Gastrocnemius medialis (tissue), 4 donors: ENCODE results near the gene STK17A. TPM values are rescaled to one million over a fixed set of nuclear protein-coding genes. Genes with fewer than 3 reads are reported as not detected.

Source experiments
- ATAC-seq, 2 donors: fragments of 150-250 bp; one replicate each; pipeline ENCODE4 v1.9.1; 2016
- DNase-seq, 2 donors: peaks; one replicate each; pipeline ENCODE4 v3.0.0-alpha.2; 2019
- H3K27ac ChIP-seq, 4 donors: fragments of 200-600 bp; sonication (generic); 1 replicate in 1 of 4; 2 replicates in 3 of 4; pipeline ENCODE4 v1.5.1; 2016 to 2018; ENCODE audit warnings: mild to moderate bottlenecking in 2 of 4, moderate library complexity in 1 of 4
- H3K27me3 ChIP-seq, 3 donors: fragments of 200-600 bp; sonication (generic) in 2 of 3; 1 replicate in 1 of 3; 2 replicates in 2 of 3; pipeline versions ENCODE4 v1.5.1 to v1.6.0; 2016 to 2019; ENCODE audit warnings: mild to moderate bottlenecking in 1 of 3, moderate library complexity in 1 of 3
- H3K36me3 ChIP-seq, 2 donors: fragments of 200-600 bp; sonication (generic) in 1 of 2; one replicate each; pipeline ENCODE4 v1.5.1; 2017 to 2018
- H3K4me1 ChIP-seq, 2 donors: fragments of 200-600 bp; sonication (generic) in 1 of 2; one replicate each; pipeline ENCODE4 v1.5.1; 2016 to 2017; ENCODE audit warnings: mild to moderate bottlenecking in 2 of 2
- H3K4me3 ChIP-seq, 4 donors: fragments of 200-600 bp; sonication (generic) in 3 of 4; 1 replicate in 1 of 4; 2 replicates in 3 of 4; pipeline ENCODE4 v1.5.1; 2016 to 2019; ENCODE audit warnings: mild to moderate bottlenecking in 2 of 4
- H3K9me3 ChIP-seq, 3 donors: fragments of 200-600 bp; sonication (generic) in 2 of 3; 1 replicate in 1 of 3; 2 replicates in 2 of 3; pipeline ENCODE4 v1.5.1; 2016 to 2019
- POLR2A ChIP-seq, 2 donors: fragments of 450-650 bp; IDR thresholded peaks; one replicate each; pipeline ENCODE4 v1.6.1; 2017; ENCODE audit warnings: antibody characterized with exemption in 2 of 2, mild to moderate bottlenecking in 2 of 2, moderate library complexity in 2 of 2
- in situ Hi-C, 4 donors: fragments of 200-750 bp; cut with MboI; loops; one replicate each; pipeline versions ENCODE4 v1.15.0 to v1.8.0; 2017; ENCODE audit warnings: low sequenced_read_pairs in 4 of 4
- intact Hi-C: fragments of 100-400 bp; cut with DNase I; formaldehyde crosslinking; loops from one replicate; pipeline ENCODE4 v1.15.1; 2023; ENCODE audit warnings: low total_unique reads
- total RNA-seq, 4 donors: library from RNA; depleted of rRNA; stranded (reverse); fragments of >200 nt; gene quantifications; one replicate each; pipeline versions ENCODE4 v1.1.0 to v1.2.3, GENCODE V29; 2016
- TF ChIP-seq, protein P1 (sequence below), 5 experiments: fragments of 450-650 bp in 3 of 5; fragments of 200-600 bp in 2 of 5; sonication (generic) in 2 of 5; IDR thresholded peaks in 4 of 5; conservative IDR thresholded peaks in 1 of 5; 1 replicate in 4 of 5; 2 replicates in 1 of 5; pipeline ENCODE4 v1.5.1; 2016 to 2019; ENCODE audit warnings: antibody characterized with exemption in 5 of 5, mild to moderate bottlenecking in 3 of 5, moderate library complexity in 3 of 5

The STK17A gene
- total RNA-seq, 4 donors from 2014 or later, result 19.7 to 22.3 (median 21.4) TPM

DNA sequence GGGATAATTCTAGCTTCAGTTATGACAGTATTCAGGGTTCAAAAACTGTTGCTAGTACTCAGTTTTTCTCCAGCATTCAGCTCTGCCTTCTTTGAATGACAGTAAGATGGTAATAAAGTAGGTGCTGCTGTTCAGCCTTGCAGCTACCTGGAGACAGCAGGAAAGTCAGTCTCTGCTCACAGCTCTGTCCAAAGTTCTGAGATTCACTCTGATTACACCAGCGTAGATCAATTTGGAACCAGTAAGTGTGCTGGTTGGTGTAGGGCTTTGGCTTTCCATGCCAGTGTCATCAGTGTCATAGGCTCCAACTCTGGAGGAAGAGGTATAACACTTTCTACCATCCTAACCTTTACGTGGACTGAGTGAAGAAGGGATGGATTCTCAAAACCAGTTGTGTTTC lies 26.2 kb downstream of the STK17A start:
- TF ChIP-seq, protein P1, sequence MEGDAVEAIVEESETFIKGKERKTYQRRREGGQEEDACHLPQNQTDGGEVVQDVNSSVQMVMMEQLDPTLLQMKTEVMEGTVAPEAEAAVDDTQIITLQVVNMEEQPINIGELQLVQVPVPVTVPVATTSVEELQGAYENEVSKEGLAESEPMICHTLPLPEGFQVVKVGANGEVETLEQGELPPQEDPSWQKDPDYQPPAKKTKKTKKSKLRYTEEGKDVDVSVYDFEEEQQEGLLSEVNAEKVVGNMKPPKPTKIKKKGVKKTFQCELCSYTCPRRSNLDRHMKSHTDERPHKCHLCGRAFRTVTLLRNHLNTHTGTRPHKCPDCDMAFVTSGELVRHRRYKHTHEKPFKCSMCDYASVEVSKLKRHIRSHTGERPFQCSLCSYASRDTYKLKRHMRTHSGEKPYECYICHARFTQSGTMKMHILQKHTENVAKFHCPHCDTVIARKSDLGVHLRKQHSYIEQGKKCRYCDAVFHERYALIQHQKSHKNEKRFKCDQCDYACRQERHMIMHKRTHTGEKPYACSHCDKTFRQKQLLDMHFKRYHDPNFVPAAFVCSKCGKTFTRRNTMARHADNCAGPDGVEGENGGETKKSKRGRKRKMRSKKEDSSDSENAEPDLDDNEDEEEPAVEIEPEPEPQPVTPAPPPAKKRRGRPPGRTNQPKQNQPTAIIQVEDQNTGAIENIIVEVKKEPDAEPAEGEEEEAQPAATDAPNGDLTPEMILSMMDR (IDR thresholded peaks at IDR 0.05 in 4 of 5, conservative IDR thresholded peaks at IDR 0.05 in 1 of 5), result no peak
- TF ChIP-seq POLR2A (IDR thresholded peaks at IDR 0.05), result no peak
- H3K27ac ChIP-seq, result no peak overlapping the region
- H3K4me1 ChIP-seq, result peaks cover 11 to 13% of the 10 kb centered on the region in 2 donors
- in situ Hi-C loops, result no loop called here
- no peaks in the 10 kb centered on the region for H3K27me3 ChIP-seq
- no peak overlapping the region for H3K4me3 ChIP-seq
- H3K36me3 ChIP-seq, result peaks cover 0 to 6% of the 10 kb centered on the region in 2 donors
- no peak for DNase-seq
- no peak for ATAC-seq
- intact Hi-C loops, result no loop called here
- no peaks in the 10 kb centered on the region for H3K9me3 ChIP-seq

DNA sequence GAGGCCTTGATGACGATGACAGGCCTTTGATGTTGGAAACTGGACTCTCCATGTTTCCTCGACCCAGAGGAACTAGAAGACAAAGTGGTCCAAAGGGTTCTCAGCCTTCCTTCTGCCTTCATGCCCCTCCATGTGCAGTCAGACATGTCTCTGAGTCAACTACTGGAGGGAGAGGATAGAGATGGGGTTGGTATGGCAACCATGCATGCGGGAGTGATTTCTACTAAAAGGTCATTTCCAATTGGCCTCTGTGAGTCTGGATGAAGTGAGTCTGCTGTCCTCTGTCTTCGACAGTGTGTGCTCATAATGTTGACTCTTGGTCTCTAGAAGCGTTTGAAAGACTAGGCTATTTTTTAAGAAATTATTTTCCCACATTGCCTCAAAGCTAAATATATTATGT lies 29.2 kb downstream of the STK17A start:
- in situ Hi-C loops, result no loop called here
- ATAC-seq, result no peak

DNA sequence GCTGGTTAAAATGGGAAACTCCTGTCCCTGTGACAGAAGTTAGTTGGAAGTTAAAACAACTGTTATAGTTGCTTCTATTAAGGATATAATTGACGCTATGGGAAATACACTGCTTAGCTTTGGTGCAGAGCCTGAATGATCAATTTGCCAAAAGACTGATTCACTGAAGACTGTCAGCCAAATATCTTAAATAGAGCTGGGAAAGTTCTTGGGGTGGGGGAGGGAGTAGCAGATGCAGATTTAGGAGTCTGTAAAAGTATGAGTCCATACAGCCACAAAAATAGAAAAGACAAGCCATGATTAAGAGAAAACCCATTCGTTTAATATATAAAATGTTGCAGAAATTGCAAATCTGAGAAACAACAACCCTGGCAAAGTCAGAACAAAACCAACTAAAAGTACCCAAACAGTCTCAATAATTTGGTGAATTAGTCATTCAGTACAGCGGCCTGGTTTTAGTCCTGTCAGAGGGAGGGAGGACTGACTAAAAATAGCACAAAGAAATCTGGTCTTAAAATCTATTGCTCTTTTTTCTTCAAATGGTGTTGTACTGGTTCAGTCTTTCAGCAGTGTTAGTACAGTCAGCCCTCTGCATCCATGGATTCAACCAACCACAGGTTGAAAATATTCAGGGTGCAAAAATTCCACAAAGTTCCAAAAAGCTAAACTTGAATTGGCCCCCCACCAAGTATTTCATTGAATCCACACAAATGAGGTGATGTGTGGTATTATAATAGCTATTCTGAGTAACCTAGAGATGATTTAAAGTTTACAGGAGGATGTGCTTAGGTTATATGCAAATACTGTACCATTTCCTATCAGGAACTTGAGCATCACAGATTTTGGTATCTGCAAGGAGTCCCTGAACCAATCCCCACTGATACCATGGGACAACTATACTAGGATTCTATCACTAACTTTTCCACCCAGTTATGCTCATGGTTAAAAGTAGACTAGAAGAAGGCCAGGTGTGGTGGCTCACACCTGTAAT lies 30.0 kb downstream of the STK17A start:
- in situ Hi-C loops, result no loop called here
- Histone ChIP-seq H3K36me3 (peaks cover 0 to 11% of the 10 kb centered on the region in 2 donors), H3K4me1 (peaks cover 11 to 13% of the 10 kb centered on the region in 2 donors), H3K27me3 (no peaks in the 10 kb centered on the region), H3K27ac (no peak overlapping the region), H3K4me3 (no peak overlapping the region), H3K9me3 (no peaks in the 10 kb centered on the region)
- intact Hi-C loops, result no loop called here
- TF ChIP-seq, protein P1 (IDR thresholded peaks at IDR 0.05 in 4 of 5, conservative IDR thresholded peaks at IDR 0.05 in 1 of 5), result no peak
- TF ChIP-seq POLR2A (IDR thresholded peaks at IDR 0.05), result no peak
- ATAC-seq (no peak), DNase-seq (no peak)

More for the DNA sequence above, 29.2 kb downstream of the STK17A start:
- Histone ChIP-seq H3K9me3 (no peaks in the 10 kb centered on the region), H3K27me3 (no peaks in the 10 kb centered on the region), H3K4me3 (no peak overlapping the region), H3K4me1 (peaks cover 11 to 13% of the 10 kb centered on the region in 2 donors), H3K27ac (no peak overlapping the region), H3K36me3 (peaks cover 0 to 11% of the 10 kb centered on the region in 2 donors)
- intact Hi-C loops, result no loop called here
- no peak for DNase-seq
- TF ChIP-seq, protein P1 (IDR thresholded peaks at IDR 0.05 in 4 of 5, conservative IDR thresholded peaks at IDR 0.05 in 1 of 5), result no peak
- TF ChIP-seq POLR2A (IDR thresholded peaks at IDR 0.05), result no peak

DNA sequence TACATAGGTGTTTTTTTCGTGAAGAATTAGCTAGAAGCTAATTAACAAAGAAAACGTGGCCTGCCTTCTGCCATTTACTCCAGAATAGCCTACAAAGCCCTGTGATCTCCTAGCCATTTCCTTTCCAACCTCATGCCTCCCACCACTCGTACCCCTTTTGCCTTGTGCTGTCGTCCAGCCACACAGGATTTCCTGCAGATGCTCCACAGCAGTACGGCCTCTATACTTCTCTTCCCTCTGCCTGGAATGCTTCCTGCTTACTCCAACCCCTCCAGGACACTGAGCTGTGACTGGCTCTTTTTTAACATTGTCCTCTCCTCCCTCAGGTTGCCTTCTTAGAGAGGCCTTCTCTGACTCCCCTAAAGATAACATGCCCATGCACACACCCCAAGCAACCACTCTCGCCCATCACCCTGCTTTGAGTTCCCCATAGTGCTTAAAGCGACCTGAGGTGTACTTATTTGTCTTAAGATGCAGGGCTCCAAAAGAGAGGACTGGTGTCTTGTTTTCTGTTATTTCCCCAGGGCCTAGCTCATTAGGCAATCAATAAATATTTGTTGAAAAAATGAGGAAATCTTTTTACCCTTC lies 32.7 kb downstream of the STK17A start:
- TF ChIP-seq, protein P1 (IDR thresholded peaks at IDR 0.05 in 4 of 5, conservative IDR thresholded peaks at IDR 0.05 in 1 of 5), result no peak
- no peak for TF ChIP-seq POLR2A (IDR thresholded peaks at IDR 0.05)
- no peak for DNase-seq
- no peak for ATAC-seq
- intact Hi-C loops, result no loop called here
- H3K27me3 ChIP-seq, result no peaks in the 10 kb centered on the region
- peaks cover 11 to 13% of the 10 kb centered on the region in 2 donors for H3K4me1 ChIP-seq
- H3K4me3 ChIP-seq, result no peak overlapping the region
- H3K36me3 ChIP-seq, result peaks cover 0 to 11% of the 10 kb centered on the region in 2 donors
- in situ Hi-C loops, result no loop called here
- no peak overlapping the region for H3K27ac ChIP-seq
- H3K9me3 ChIP-seq, result no peaks in the 10 kb centered on the region
